HCT116 (cell line): ENCODE measurements around the gene M1AP. TPM values are rescaled to one million over a fixed set of nuclear protein-coding genes. Genes with fewer than 3 reads are reported as not detected.

Experiments
- ATAC-seq: fragments of 200-7000 bp; cut with Tn5 transposase; 2 replicates; pipeline ENCODE4 v1.9.1; 2020; ENCODE audit warnings: mild to moderate bottlenecking, moderate library complexity
- BruUV-seq: library from RNA; stranded (reverse); fragments of 400-500 nt; replicated peaks from 2 replicates; lab custom pipeline; 2021; lab: Mats Ljungman, UMichigan
- CTCF ChIA-PET: fragments of 300-600 bp; sonication (Branson Sonifier 250); formaldehyde crosslinking; loops from one replicate; lab custom pipeline; 2021; ENCODE audit warnings: antibody characterized with exemption; lab: Charles Lee
- POLR2A ChIA-PET: fragments of 300-600, 350-600 bp; sonication (Branson Sonifier 250); formaldehyde crosslinking; loops from one replicate; lab custom pipeline; 2021; ENCODE audit warnings: antibody characterized with exemption; lab: Charles Lee
- RAD21 ChIA-PET, 2 experiments: fragments of 300-600 bp; sonication (Branson Sonifier 250); formaldehyde crosslinking; loops; one replicate each; lab custom pipeline; 2023; ENCODE audit warnings: low total read pairs in 2 of 2; ENCODE audit not compliant: uncharacterized antibody in 2 of 2, unreplicated experiment in 2 of 2, low non-redundant PET in 1 of 2; lab: Charles Lee
- DNase-seq: peaks from one replicate; pipeline ENCODE4 v3.0.0-alpha.2; 2010; ENCODE audit warnings: low read depth, low spot score
- H2AFZ ChIP-seq: fragments of 200-600 bp; shearing (Covaris generic), sonication (generic); 2 replicates; pipeline ENCODE4 v1.6.1; 2017; ENCODE audit warnings: low read depth, mixed run types, mixed read lengths, antibody characterized with exemption, low read length; ENCODE audit not compliant: poor library complexity, severe bottlenecking
- H3K27ac ChIP-seq: 2 replicates; pipeline ENCODE4 v1.5.1; 2012; ENCODE audit warnings: low read depth, low read length
- H3K27me3 ChIP-seq: fragments of 200-600 bp; sonication (generic); 2 replicates; pipeline ENCODE4 v1.6.1; 2016; ENCODE audit warnings: mixed run types, low read length, mixed read lengths; ENCODE audit not compliant: insufficient read depth
- H3K36me3 ChIP-seq, 2 experiments: fragments of 200-500 bp in 1 of 2; fragments of 200-600 bp in 1 of 2; sonication (Bioruptor generic) in 1 of 2; sonication (generic) in 1 of 2; 2 replicates each; pipeline versions ENCODE4 v1.5.1 to v1.6.1; 2014 to 2016; ENCODE audit warnings: low read length in 2 of 2, inconsistent platforms in 1 of 2, mixed read lengths in 1 of 2, mixed run types in 1 of 2; ENCODE audit not compliant: insufficient read depth in 2 of 2, control insufficient read depth in 1 of 2
- H3K4me1 ChIP-seq, 2 experiments: fragments of 200-600 bp in 1 of 2; sonication (generic) in 1 of 2; 2 replicates each; pipeline versions ENCODE4 v1.5.1 to v1.6.1; 2012 to 2017; ENCODE audit warnings: low read length in 2 of 2, inconsistent platforms in 1 of 2, mild to moderate bottlenecking in 1 of 2, mixed read lengths in 1 of 2, mixed run types in 1 of 2, moderate library complexity in 1 of 2; ENCODE audit not compliant: insufficient read depth in 2 of 2, control insufficient read depth in 1 of 2
- H3K4me2 ChIP-seq: fragments of 200-600 bp; sonication (generic); 2 replicates; pipeline ENCODE4 v1.6.1; 2017; ENCODE audit warnings: mixed run types, low read length, mixed read lengths
- H3K4me3 ChIP-seq, 2 experiments: fragments of 200-600 bp in 1 of 2; sonication (generic) in 1 of 2; replicated peaks in 1 of 2; 2 replicates each; pipeline ENCODE4 v1.5.1; 2011 to 2016; ENCODE audit warnings: low read length in 2 of 2, control low read depth in 1 of 2, low read depth in 1 of 2, mild to moderate bottlenecking in 1 of 2, mixed read lengths in 1 of 2, mixed run types in 1 of 2
- H3K79me2 ChIP-seq: fragments of 200-600 bp; sonication (generic); 2 replicates; pipeline ENCODE4 v1.6.1; 2017; ENCODE audit warnings: mild to moderate bottlenecking, mixed run types, low read length, moderate library complexity, mixed read lengths; ENCODE audit not compliant: insufficient read depth
- H3K9ac ChIP-seq: fragments of 200-600 bp; sonication (generic); 2 replicates; pipeline ENCODE4 v1.6.1; 2016; ENCODE audit warnings: low read length, mixed read lengths
- H3K9me2 ChIP-seq: fragments of 200-600 bp; sonication (generic), shearing (Covaris generic); 2 replicates; pipeline ENCODE4 v1.6.1; 2017; ENCODE audit warnings: mixed run types, mild to moderate bottlenecking, moderate library complexity; ENCODE audit not compliant: insufficient read depth
- H3K9me3 ChIP-seq, 2 experiments: fragments of 200-500 bp in 1 of 2; fragments of 200-600 bp in 1 of 2; sonication (Bioruptor generic) in 1 of 2; sonication (generic) in 1 of 2; 2 replicates each; pipeline ENCODE4 v1.6.1; 2014 to 2017; ENCODE audit warnings: low read length in 2 of 2, mixed read lengths in 2 of 2, inconsistent platforms in 1 of 2, low read depth in 1 of 2, mild to moderate bottlenecking in 1 of 2, mixed run types in 1 of 2, moderate library complexity in 1 of 2; ENCODE audit not compliant: control insufficient read depth in 1 of 2, insufficient read depth in 1 of 2
- H4K20me1 ChIP-seq: fragments of 200-600 bp; sonication (generic), shearing (Covaris generic); 2 replicates; pipeline ENCODE4 v1.6.1; 2017; ENCODE audit warnings: mixed run types, mild to moderate bottlenecking, moderate library complexity; ENCODE audit not compliant: insufficient read depth
- ATF3 ChIP-seq: IDR thresholded peaks from 2 replicates; pipeline ENCODE4 v1.6.1; 2012
- CBX3 ChIP-seq: IDR thresholded peaks from 2 replicates; pipeline ENCODE4 v1.6.1; 2012; ENCODE audit warnings: low read depth
- CEBPB ChIP-seq: IDR thresholded peaks from 2 replicates; pipeline ENCODE4 v1.6.1; 2012; ENCODE audit warnings: low read depth
- EGR1 ChIP-seq: IDR thresholded peaks from 2 replicates; pipeline ENCODE4 v1.6.1; 2012; ENCODE audit warnings: low read depth
- ELF1 ChIP-seq: IDR thresholded peaks from 2 replicates; pipeline ENCODE4 v1.6.1; 2012; ENCODE audit warnings: low read depth, borderline replicate concordance
- EZH2phosphoT487 ChIP-seq: fragments of 200-600 bp; IDR thresholded peaks from 2 replicates; pipeline ENCODE4 v1.6.1; 2018; ENCODE audit warnings: antibody characterized with exemption, borderline replicate concordance
- FOSL1 ChIP-seq: IDR thresholded peaks from 2 replicates; pipeline ENCODE4 v1.6.1; 2012; ENCODE audit warnings: low read depth
- JUND ChIP-seq: IDR thresholded peaks from 2 replicates; pipeline ENCODE4 v1.6.1; 2012
- MAX ChIP-seq: IDR thresholded peaks from 2 replicates; pipeline ENCODE4 v1.6.1; 2012
- POLR2A ChIP-seq: IDR thresholded peaks from 2 replicates; pipeline ENCODE4 v1.7.0; 2011; ENCODE audit warnings: borderline replicate concordance; ENCODE audit not compliant: insufficient read depth, insufficient read length; ENCODE audit errors: extremely low read depth
- RAD21 ChIP-seq: IDR thresholded peaks from 2 replicates; pipeline ENCODE4 v1.6.1; 2012; ENCODE audit warnings: low read depth, mild to moderate bottlenecking
- SIN3A ChIP-seq: IDR thresholded peaks from 2 replicates; pipeline ENCODE4 v1.6.1; 2012; ENCODE audit warnings: low read depth
- SP1 ChIP-seq: IDR thresholded peaks from 2 replicates; pipeline ENCODE4 v1.6.1; 2012; ENCODE audit warnings: low read depth
- SRF ChIP-seq: IDR thresholded peaks from 2 replicates; pipeline ENCODE4 v1.6.1; 2012; ENCODE audit warnings: low read depth
- TCF7L2 ChIP-seq: IDR thresholded peaks from 2 replicates; pipeline ENCODE4 v1.7.0; 2011; ENCODE audit warnings: borderline replicate concordance, inconsistent platforms; ENCODE audit not compliant: insufficient read depth, insufficient read length; ENCODE audit errors: extremely low read depth
- ZFX ChIP-seq: fragments of 450-650 bp; IDR thresholded peaks from 2 replicates; pipeline ENCODE4 v1.6.1; 2017
- ZNF274 ChIP-seq: fragments of 200-500 bp; sonication (Bioruptor generic); IDR thresholded peaks from 2 replicates; pipeline ENCODE4 v1.6.1; 2014; ENCODE audit warnings: mild to moderate bottlenecking, low read depth, low read length, inconsistent platforms
- intact Hi-C: fragments of 100-400 bp; cut with micrococcal nuclease; formaldehyde crosslinking; loops from 2 replicates; pipeline ENCODE4 v1.10.0; 2022
- total RNA-seq: library from RNA; stranded (reverse); gene quantifications from one replicate; pipeline ENCODE4 v1.2.1, GENCODE V29; 2021; ENCODE audit not compliant: unreplicated experiment
- TF ChIP-seq, protein P1 (sequence below): IDR thresholded peaks from 2 replicates; pipeline ENCODE4 v1.6.1; 2012; ENCODE audit warnings: low read depth

Gene M1AP
- total RNA-seq, 1 experiment from 2014 or later: 28.2 TPM

DNA sequence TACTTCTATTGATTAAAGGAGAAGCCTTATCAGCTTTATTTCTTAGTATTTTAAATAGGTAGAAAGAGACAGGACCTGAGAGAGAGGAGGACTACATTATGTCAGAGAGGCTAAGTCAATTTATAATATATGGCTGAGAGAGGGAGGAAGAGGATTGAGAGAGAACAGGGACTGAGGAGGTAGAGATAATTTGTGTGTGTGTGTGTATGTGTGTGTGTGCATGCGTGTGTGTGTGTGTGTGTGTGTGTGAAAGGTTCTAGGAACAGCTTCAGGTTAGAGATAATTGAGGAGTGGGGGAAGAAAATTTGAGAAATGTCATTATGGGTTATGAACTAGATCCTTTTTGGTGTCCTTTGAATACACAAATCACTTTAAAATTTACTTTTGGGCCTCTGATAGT is 78.4 kb downstream of the M1AP start:
- H3K9me2 ChIP-seq: no peaks in the 10 kb centered on the region
- intact Hi-C loops: no loop called here
- no peaks in the 10 kb centered on the region; a peak in 1 of 4 replicates for H3K36me3 ChIP-seq
- ChIA-PET CTCF (no interaction called here), RAD21 (no interaction called here), POLR2A (no interaction called here)
- H3K4me3 ChIP-seq: no peak overlapping the region
- no TSS peak for BruUV-seq
- H3K4me1 ChIP-seq: peaks cover 0 to 3% of the 10 kb centered on the region in 2 experiments; a peak in 1 of 4 replicates
- H3K27ac ChIP-seq: no peak overlapping the region
- no peaks in the 10 kb centered on the region for H3K79me2 ChIP-seq
- no peak overlapping the region for H3K9ac ChIP-seq
- no peaks in the 10 kb centered on the region for H3K9me3 ChIP-seq
- H4K20me1 ChIP-seq: no peaks in the 10 kb centered on the region
- no peak overlapping the region for H2AFZ ChIP-seq
- TF ChIP-seq ELF1: no peak
- no peak for TF ChIP-seq TCF7L2
- TF ChIP-seq CBX3: no peak
- no peak for TF ChIP-seq SP1
- TF ChIP-seq ZFX: no peak
- TF ChIP-seq CEBPB: no peak
- no peak for TF ChIP-seq FOSL1
- no peak for TF ChIP-seq MAX
- TF ChIP-seq ZNF274: no peak
- TF ChIP-seq EGR1: no peak
- TF ChIP-seq JUND: no peak
- no peak for TF ChIP-seq RAD21
- TF ChIP-seq ATF3: no peak
- TF ChIP-seq POLR2A: no peak
- no peak for TF ChIP-seq SRF
- TF ChIP-seq, protein P1, sequence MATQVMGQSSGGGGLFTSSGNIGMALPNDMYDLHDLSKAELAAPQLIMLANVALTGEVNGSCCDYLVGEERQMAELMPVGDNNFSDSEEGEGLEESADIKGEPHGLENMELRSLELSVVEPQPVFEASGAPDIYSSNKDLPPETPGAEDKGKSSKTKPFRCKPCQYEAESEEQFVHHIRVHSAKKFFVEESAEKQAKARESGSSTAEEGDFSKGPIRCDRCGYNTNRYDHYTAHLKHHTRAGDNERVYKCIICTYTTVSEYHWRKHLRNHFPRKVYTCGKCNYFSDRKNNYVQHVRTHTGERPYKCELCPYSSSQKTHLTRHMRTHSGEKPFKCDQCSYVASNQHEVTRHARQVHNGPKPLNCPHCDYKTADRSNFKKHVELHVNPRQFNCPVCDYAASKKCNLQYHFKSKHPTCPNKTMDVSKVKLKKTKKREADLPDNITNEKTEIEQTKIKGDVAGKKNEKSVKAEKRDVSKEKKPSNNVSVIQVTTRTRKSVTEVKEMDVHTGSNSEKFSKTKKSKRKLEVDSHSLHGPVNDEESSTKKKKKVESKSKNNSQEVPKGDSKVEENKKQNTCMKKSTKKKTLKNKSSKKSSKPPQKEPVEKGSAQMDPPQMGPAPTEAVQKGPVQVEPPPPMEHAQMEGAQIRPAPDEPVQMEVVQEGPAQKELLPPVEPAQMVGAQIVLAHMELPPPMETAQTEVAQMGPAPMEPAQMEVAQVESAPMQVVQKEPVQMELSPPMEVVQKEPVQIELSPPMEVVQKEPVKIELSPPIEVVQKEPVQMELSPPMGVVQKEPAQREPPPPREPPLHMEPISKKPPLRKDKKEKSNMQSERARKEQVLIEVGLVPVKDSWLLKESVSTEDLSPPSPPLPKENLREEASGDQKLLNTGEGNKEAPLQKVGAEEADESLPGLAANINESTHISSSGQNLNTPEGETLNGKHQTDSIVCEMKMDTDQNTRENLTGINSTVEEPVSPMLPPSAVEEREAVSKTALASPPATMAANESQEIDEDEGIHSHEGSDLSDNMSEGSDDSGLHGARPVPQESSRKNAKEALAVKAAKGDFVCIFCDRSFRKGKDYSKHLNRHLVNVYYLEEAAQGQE: no peak
- no peak for TF ChIP-seq SIN3A
- no peak for TF ChIP-seq EZH2phosphoT487
- no peak overlapping the region for H3K4me2 ChIP-seq
- ATAC-seq (no peak), DNase-seq (no peak)
- no peaks in the 10 kb centered on the region for H3K27me3 ChIP-seq
